ENCODE data around the gene NUP210.

NUP210 gene

GRCh38 chr3:13373975-13374586 lies 46.0 kb downstream of the NUP210 start:
- DNase-seq: no peak

GRCh38 chr3:13372656-13373055 lies 47.5 kb downstream of the NUP210 start:
- no peak for DNase-seq

DNA sequence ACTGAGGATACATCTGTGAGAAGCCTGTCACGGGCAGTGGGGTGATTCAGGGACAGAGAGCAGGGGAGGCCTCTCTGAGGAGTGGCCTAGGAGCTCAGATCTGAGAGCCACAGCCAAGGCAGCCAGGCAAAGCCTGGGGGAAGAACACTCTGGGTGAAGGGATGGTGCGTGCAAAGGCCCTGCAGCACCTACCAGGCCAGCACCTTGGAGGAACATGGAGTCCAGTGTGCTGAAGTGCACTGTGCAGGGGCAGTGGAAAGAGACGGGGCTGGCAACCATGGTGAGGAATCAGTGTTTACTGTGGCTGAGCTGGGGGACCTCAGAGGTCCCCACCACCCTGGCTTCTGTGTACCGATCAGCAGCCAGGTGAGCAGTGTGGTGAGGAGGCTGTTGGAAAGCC lies 48.0 kb downstream of the NUP210 start:
- no peak for DNase-seq

- DNase-seq: peak in 1 of 14 donors; percentile 63
Measured at GRCh38 chr3:13371100-13372075, 48.7 kb downstream of the NUP210 start.

DNA sequence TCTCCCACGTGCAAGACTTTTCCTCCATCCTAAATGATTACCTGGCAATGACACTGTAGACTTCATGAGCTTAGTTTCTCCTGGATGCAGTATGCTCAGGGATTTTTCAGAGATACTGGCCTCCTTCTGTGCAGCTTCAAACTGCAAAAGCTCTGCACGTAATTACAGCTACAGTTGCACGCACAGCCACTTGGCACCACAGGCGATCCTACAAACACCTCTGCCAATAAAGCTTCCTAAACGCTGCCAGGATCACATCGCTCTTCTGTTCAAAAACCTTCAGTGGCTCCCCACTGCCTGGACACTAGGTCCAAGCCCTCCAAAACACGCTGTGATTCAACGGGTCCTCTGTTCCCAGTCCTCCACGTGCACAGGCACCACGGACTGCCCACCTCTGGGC lies 49.5 kb downstream of the NUP210 start:
- peak in 1 of 14 donors; percentile 5 for DNase-seq

- no peak for DNase-seq
Measured at GRCh38 chr3:13370055-13370454, 50.1 kb downstream of the NUP210 start.

DNA sequence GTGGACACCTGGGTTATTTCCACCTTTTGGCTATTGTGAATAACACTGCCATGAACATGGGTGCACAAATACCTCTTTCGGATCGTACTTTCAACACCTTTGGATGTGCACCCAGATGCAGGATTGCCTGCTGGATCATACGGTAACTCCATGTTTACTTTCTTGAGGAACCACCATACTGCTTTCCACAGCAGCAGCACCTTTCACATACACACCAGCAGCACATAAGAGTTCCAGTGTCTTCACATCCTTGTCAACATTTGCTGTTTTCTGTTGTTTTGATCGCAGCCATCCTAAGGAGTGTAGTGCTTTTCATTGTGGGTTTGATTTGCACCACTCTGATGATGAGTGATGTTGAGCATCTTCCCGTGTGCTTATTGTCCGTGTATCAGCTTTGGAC lies 51.3 kb downstream of the NUP210 start:
- DNase-seq: no peak

GRCh38 chr3:13367728-13368127 lies 52.4 kb downstream of the NUP210 start:
- DNase-seq: no peak

DNA sequence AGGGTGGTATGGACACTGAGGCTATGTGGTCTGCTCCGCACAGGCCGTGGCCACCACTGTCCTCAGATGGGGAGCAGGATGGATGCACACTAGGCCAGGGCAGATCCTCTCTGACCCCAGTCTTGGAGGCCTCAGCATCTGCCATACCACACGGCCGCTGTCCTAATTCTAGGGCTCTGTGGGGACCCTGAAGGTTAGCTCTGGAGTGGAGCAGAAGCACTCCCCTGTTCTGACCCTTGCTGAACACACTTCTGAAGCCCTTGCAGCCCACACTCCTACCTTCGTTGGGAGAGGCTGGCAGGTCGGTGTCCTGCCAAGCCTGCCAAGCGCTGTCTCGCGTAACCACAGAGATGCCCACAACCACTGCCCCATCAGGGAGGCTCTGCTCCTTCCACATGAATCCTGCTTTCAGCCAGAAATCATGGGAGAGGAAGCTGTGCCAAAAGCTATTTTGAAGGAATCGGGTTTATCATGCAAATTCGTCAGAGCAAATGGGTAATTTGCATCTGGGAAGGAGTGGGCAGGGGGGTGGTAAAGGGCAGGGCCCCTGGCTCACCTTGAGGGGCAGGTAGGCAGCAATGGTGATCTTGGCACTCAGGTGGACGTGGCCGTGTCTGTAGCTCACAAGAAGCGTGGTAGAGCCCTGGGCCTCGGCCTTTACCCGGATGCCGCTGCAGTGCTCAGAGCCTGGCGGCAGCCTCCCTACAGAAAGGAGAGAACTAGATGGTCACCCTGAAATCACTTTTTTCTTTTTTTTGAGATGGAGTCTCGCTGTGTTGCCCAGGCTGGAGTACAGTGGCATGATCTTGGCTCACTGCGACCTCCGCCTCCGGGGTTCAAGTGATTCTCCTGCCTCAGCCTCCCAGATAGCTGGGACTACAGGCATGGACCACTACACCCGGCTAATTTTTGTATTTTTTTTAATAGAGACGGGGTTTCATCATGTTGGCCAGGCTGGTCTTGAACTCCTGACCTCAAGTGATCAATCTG lies 54.4 kb downstream of the NUP210 start:
- no peak for DNase-seq

DNA sequence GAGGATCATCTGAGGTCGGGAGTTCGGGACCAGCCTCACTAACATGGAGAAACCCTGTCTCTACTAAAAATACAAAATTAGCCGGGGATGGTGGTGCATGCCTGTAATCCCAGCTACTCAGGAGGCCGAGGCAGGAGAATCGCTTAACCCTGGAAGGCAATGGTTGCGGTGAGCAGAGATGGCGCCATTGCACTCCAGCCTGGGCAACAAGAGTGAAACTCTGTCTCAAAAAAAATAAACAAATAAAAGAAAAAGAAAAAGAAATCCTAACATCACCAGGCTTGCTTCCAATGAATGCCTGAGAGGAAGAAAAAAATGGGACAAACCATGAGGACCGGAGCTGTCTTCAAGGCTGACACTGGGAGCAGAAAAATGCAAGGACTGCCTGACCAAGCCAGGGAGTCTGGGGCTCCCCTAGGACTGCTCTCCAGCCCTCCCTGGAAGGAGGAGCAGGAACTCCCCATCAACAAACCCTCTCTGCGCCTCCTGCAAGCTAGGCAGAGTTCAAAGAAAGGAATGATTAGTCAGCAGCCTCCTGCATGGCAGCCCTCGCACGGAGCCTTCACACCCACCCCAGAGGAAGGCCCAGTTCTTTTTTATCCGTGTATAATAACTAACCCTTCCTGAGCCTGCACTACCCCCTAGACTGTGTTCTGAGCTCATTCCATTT lies 55.4 kb downstream of the NUP210 start:
- no peak for DNase-seq

GRCh38 chr3:13362551-13362950 lies 57.6 kb downstream of the NUP210 start:
- DNase-seq: no peak

- no peak for DNase-seq
Measured at GRCh38 chr3:13359916-13360315, 60.2 kb downstream of the NUP210 start.

DNA sequence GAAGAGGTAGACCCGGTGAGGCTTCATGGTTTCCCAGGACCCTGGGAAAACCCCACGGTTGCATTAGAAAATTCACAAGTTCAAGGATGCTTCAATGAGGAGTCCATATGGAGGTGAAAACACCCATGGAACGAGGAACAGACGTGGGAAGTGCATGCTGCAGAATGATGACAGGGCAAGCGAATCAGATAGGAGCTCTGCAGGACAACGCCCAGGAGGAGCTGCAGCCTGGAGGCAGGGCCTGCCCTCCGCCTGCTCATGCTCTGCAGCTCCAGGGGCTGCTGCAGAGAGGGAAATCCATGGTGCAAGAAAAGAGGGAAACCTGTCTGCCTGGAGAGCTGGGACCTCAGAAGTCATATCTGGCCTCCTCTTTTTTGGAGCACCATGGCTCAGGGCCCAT lies 61.5 kb downstream of the NUP210 start:
- no peak for DNase-seq

DNA sequence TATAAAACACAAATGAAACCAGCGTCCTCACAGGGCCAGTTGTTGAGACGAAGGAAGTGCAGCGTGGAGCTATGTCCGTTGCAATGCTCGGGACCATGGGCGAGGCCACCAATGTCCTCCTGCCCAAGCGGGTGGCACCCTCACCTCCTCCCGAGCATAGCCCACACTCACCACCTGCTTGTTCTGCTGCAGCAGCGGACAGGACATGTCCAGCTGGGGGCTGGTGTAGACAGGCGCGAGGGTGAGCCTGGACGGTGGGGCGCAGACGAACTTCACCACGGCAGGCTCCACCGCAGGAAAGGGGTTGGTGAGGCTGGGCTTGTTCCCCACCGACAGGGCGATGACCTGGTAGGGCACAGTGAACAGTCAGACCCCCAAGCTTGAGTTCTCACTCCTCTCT lies 62.1 kb downstream of the NUP210 start:
- DNase-seq: no peak

DNA sequence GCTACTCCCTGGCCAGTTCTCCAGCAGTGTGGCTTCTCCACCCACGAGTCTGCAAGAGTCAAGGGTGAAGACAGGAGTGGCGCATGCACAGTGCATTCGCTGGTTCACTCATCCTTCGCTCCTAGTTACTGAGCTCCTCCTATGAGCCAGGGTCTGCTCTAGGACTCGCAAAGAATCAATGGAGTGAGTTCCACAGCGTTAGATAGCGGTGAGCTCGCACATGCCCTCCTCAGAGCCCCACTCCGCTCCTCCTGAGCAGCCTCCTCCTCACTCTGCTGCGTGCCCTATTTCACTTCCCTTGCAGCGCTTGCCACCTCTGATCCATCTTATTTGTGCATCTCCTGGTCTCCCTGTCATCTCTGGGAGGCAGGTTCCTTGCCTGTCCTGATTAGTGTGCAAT lies 63.0 kb downstream of the NUP210 start:
- DNase-seq: no peak

GRCh38 chr3:13353936-13354542 lies 66.1 kb downstream of the NUP210 start:
- DNase-seq: no peak

- no peak for DNase-seq
Measured at GRCh38 chr3:13353506-13353905, 66.6 kb downstream of the NUP210 start.

GRCh38 chr3:13352621-13353131 lies 67.4 kb downstream of the NUP210 start:
- DNase-seq: no peak

DNA sequence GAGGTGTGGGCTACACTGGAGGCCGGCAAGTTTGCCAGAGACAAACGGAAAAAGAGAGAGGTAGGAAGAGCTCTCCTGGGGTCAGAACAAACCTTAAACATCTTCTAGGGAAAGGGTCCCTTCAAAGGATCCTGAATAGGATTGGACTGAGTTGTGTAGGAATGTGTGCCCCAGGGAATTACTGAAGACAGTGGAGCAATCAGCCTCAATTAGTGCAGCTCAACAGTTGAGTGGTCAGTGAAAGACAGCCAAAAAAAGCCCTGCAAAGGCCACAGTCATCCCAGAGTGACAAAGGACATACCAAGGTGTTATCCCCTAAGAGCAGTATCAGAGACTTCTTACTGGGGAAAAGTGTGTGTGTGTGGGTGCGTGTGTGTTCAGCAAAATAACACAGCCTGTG lies 70.3 kb downstream of the NUP210 start:
- DNase-seq: no peak

- DNase-seq: no peak
Measured at GRCh38 chr3:13348661-13349396, 71.3 kb downstream of the NUP210 start.

DNA sequence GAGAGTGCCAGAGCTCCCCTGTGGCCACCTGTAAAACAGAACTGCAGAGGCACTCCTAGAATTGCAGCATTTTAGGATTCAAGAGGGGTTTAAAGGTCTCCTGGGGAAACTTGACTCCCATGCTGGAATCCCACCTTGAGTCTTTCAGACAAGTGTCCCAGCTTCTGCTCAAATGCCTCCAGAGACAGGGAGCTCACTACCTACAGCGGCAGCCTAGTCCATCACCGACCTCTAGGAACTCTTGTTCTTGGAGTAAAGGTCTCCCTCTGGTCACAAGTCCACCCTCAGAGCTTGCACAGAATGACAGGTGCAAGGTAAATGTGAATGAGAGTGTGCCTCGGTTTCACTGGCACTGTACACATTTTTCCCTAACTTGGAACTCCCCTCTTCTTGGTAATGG lies 72.0 kb downstream of the NUP210 start:
- no peak for DNase-seq

Data from C1 segment of cervical spinal cord (tissue), 14 donors.